ENCODE data around the gene CAPS. TPM values are rescaled to one million over a fixed set of nuclear protein-coding genes. Genes with fewer than 3 reads are reported as not detected.
"Not testable (repeated sequence)": the region's sequence is repeated elsewhere in the genome, so short reads cannot be mapped to it uniquely, and the experiment has no call there.

Gene CAPS
- 4.2 TPM for polyA plus RNA-seq (2013, experiment 1 of 4)
- polyA plus RNA-seq (2013, experiment 2 of 4): 5.2 TPM
- 4.3 TPM for polyA plus RNA-seq (2013, experiment 3 of 4)
- polyA plus RNA-seq (2013, experiment 4 of 4): 5.2 TPM

DNA sequence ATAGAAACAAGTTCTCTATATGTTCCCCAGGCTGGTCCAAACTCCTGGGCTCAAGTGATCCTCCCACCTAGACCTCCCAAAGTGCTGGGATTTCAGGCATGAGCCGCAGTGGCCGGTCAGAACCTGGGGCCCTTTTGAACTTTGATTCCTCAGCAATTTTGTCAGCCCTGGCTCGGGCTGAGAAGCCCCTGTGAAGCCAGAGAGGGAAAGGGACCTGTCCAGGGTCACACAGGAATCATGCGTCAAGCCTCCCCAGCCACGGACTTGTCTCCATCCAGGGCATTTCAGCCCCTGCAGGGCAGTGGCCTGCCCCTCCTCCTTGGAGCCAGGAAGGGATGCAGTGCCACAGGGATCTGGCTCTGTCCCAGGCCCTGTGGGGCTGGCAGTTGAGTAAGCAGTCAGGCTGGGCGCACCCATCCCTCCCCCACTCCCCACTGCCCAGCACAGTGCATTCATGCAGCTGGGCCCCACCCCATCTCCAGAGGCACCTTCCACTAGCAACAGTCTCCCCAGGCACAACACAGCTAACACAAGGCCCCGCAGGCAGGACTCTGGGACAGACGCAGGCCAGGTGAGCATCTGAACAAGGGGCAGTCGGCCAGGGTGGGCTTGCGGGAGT lies at the start of gene CAPS:
Gene CAPS (plus strand): TSS at position 516 of the 619 bp plus-strand sequence. CDS start 153 bp downstream, outside the sequence.
- Histone ChIP-seq H3K9me3 (ENCODE audit: control insufficient read depth, low read length) (no peaks in the 10 kb centered on the region), H3K4me3 (ENCODE audit: insufficient read depth, low read depth, low read length) (no peak within 1 kb of the TSS), H3K27me3 (ENCODE audit: control insufficient read depth, insufficient read depth, low read length, poor library complexity, severe bottlenecking) (no peaks in the 10 kb centered on the region), H3K36me3 (ENCODE audit: control insufficient read depth, insufficient read depth, low read length) (peaks cover 8% of the 10 kb centered on the region), H3K4me1 (ENCODE audit: control insufficient read depth, insufficient read depth, low read length) (no peaks in the 10 kb centered on the region), H3K27ac (ENCODE audit: insufficient read depth, low read depth, low read length, poor library complexity, severe bottlenecking) (no peak within 1 kb of the TSS)
- 92 to 94% methylated on average over 10 of the region's 10 CpGs for WGBS, 2 experiments

DNA sequence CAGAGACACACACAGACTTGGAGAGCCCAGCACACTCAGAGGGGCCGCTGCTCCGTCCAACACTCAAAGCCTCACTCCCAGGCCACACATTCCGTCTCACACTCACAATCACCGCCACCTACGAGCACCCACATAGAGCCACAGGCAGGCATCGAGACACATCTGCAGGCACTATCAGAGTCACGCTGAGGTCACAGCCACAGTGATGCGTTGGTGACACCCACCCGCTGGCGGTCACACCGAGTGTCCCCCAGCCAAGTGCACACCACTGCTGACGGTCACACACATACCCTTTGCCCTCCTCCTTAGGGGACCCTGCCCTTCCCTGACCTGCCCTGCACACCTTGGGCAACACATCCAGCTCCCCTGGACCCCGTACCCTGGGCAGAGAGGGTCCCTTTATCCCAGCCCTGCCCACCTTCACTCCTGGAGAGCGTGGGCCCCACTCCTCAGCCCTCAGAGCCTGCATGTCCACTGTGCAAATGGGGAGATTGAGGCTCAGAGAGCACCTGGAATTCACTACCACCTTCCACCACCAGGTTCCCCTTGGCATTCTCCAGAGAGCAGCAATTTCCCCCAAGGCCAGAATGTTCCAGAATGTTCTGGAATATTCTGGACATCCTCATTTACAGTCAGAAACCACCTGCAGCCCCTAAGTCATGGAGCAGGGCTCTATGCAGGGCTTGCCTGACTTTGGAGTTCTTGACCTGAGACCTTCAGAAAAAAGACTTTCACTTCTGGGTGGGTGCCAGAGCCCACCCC lies 49.1 kb upstream of the CAPS start:
- Histone ChIP-seq H3K27ac (ENCODE audit: insufficient read depth, low read depth, low read length, poor library complexity, severe bottlenecking) (no peak overlapping the region), H3K4me3 (ENCODE audit: insufficient read depth, low read depth, low read length) (no peak overlapping the region), H3K27me3 (ENCODE audit: control insufficient read depth, insufficient read depth, low read length, poor library complexity, severe bottlenecking) (no peaks in the 10 kb centered on the region), H3K9me3 (ENCODE audit: control insufficient read depth, low read length) (no peaks in the 10 kb centered on the region), H3K36me3 (ENCODE audit: control insufficient read depth, insufficient read depth, low read length) (no peaks in the 10 kb centered on the region), H3K4me1 (ENCODE audit: control insufficient read depth, insufficient read depth, low read length) (no peaks in the 10 kb centered on the region)
- 93% methylated on average over 14 of the region's 14 CpGs for WGBS, 2 experiments

DNA sequence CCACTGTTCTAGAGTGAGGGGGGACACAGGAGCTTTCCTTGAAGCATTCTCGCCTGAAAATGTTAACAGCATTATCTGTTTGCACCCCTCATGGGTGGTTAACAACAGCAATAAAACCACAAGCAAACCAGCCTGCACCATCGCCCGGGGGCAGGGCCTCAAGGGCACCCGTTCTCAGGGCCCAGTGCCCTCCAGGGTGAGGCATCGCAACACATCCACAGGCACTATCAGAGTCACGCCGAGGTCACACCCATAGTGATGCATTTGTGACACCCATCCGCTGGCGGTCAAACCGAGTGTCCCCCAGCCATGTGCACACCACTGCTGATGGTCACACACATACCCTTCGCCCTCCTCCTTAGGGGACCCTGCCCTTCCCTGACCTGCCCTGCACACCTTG lies 48.3 kb upstream of the CAPS start:
- Histone ChIP-seq H3K27ac (ENCODE audit: insufficient read depth, low read depth, low read length, poor library complexity, severe bottlenecking) (no peak overlapping the region), H3K4me3 (ENCODE audit: insufficient read depth, low read depth, low read length) (no peak overlapping the region), H3K4me1 (ENCODE audit: control insufficient read depth, insufficient read depth, low read length) (no peaks in the 10 kb centered on the region), H3K9me3 (ENCODE audit: control insufficient read depth, low read length) (no peaks in the 10 kb centered on the region), H3K36me3 (ENCODE audit: control insufficient read depth, insufficient read depth, low read length) (no peaks in the 10 kb centered on the region), H3K27me3 (ENCODE audit: control insufficient read depth, insufficient read depth, low read length, poor library complexity, severe bottlenecking) (no peaks in the 10 kb centered on the region)
- WGBS, 2 experiments: 93 to 96% methylated on average over 11 of the region's 11 CpGs

DNA sequence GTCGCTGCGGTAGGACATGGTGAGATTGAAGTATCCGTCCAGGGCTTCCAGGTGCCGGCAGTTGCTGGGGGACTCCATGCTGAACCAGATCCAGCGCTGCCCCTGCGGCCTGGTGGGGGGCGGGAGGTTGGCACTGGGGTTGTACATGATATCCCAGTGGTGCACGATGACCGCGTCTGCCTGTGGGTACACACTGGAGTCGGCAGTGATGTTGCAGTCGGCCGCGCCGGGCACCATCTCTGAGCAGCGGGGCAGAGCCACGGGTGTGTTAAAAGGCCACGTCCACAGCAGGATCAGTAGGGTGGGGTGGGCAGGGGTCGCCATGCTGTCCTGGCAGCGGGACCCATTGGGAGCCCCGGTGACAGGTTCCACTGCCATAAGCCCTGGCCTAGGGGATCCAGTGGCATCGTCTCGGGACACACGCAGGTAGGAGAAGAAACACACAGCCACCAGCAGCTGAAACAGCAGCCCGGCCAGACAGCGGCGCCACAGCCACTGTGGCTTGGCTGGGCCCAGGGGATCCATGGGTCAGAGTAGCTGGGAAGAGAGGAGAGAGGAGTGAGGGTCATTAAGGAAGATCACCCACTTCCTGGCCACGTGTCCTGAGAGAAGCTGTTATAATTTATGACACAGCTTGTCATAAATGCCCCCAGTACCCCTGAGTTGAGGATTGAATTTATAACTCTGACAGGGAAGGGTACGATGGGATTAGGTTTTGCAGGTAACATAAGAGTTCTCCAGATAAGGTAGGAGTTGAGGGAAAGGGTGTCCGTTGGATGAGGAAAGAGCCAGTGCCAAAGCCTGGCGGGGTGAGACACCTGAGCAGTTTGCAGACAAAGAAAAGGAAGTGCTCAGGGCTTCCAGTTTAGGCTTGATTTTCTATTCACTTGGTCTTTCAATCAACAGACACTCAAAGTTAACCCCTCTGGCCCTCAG lies 46.6 kb upstream of the CAPS start:
- 89% methylated on average over 31 of the region's 31 CpGs for WGBS, 2 experiments
- H3K27me3 ChIP-seq (ENCODE audit: control insufficient read depth, insufficient read depth, low read length, poor library complexity, severe bottlenecking): no peaks in the 10 kb centered on the region
- H3K9me3 ChIP-seq (ENCODE audit: control insufficient read depth, low read length): no peaks in the 10 kb centered on the region
- no peak overlapping the region for H3K27ac ChIP-seq (ENCODE audit: insufficient read depth, low read depth, low read length, poor library complexity, severe bottlenecking)
- no peaks in the 10 kb centered on the region for H3K4me1 ChIP-seq (ENCODE audit: control insufficient read depth, insufficient read depth, low read length)
- no peak overlapping the region for H3K4me3 ChIP-seq (ENCODE audit: insufficient read depth, low read depth, low read length)
- no peaks in the 10 kb centered on the region for H3K36me3 ChIP-seq (ENCODE audit: control insufficient read depth, insufficient read depth, low read length)

DNA sequence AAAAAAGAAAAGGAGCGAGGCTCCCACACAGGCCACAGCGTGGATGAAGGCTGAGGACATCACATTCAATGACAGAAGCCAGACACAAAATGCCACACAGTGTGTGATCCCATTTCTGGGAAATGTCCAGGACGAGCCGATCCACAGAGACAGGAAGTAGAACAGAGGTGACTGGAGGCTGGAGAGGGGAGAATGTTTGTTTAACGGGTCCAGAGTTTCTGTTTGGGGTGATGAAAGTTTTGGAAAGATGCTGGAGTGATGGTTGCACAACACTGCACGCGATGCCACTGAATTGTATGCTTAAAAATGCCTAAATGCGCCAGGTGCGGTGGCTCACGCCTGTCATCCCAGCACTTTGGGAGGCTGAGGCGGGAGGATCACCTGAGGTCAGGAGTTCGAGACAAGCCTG lies 43.1 kb upstream of the CAPS start:
- H3K27ac ChIP-seq (ENCODE audit: insufficient read depth, low read depth, low read length, poor library complexity, severe bottlenecking): no peak overlapping the region
- no peaks in the 10 kb centered on the region for H3K9me3 ChIP-seq (ENCODE audit: control insufficient read depth, low read length)
- WGBS, 2 experiments: 91 to 93% methylated on average over 12 of the region's 12 CpGs
- H3K36me3 ChIP-seq (ENCODE audit: control insufficient read depth, insufficient read depth, low read length): no peaks in the 10 kb centered on the region
- H3K27me3 ChIP-seq (ENCODE audit: control insufficient read depth, insufficient read depth, low read length, poor library complexity, severe bottlenecking): no peaks in the 10 kb centered on the region
- peaks cover under 1% of the 10 kb centered on the region for H3K4me1 ChIP-seq (ENCODE audit: control insufficient read depth, insufficient read depth, low read length)
- no peak overlapping the region for H3K4me3 ChIP-seq (ENCODE audit: insufficient read depth, low read depth, low read length)

DNA sequence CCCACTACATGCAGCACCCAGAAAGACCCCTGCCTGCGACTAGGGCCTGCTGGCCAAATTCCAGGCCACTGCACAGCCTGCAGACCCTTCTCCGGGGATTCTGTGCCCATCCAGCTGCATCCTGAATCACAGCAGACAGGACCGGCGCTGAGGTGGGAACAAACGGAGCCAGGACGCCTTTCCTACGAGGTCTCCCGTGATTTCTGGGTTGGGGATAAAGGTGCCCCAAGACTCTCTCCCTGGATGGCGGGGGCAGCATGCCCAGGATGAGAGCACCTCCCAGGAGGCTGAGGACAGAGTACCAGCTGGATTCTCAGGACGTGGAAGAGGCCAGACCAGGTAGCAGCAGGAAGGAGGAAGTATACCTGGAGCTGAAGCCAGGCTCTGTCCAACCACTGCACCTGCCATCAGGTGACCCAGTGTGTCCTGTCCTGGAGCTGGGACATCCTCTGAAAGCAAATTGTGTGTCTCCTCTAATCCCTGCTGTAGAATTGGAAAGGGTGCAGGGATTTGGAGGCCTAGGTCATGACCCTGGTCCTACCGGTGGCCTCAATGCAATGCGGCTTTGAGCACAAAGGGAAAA lies 40.3 kb upstream of the CAPS start:
- Histone ChIP-seq H3K4me3 (ENCODE audit: insufficient read depth, low read depth, low read length) (no peak overlapping the region), H3K36me3 (ENCODE audit: control insufficient read depth, insufficient read depth, low read length) (no peaks in the 10 kb centered on the region), H3K27ac (ENCODE audit: insufficient read depth, low read depth, low read length, poor library complexity, severe bottlenecking) (no peak overlapping the region), H3K4me1 (ENCODE audit: control insufficient read depth, insufficient read depth, low read length) (peaks cover 8% of the 10 kb centered on the region), H3K27me3 (ENCODE audit: control insufficient read depth, insufficient read depth, low read length, poor library complexity, severe bottlenecking) (no peaks in the 10 kb centered on the region), H3K9me3 (ENCODE audit: control insufficient read depth, low read length) (no peaks in the 10 kb centered on the region)
- WGBS, 2 experiments: 95% methylated on average over 12 of the region's 12 CpGs

DNA sequence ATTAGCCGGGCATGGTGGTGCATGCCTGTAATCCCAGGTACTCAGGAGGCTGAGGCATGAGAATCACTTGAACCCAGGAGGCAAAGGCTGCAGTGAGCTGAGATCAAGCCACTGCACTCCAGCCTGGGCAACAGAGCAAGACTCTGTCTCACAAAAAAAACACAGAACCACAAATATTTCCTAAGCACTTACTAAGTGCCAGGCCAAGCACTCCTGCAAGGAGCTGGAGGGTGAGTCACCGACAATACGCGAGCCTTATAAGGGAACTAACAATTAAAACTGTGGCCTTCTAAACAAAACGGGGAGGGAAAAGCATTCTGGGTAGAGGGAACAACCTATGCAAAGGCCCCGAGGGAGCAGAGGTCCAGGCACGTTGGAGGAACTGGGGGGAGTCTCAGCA lies 39.6 kb upstream of the CAPS start:
- WGBS, 2 experiments: 85% methylated on average over 7 of the region's 7 CpGs
- H3K36me3 ChIP-seq (ENCODE audit: control insufficient read depth, insufficient read depth, low read length); H3K27ac ChIP-seq (ENCODE audit: insufficient read depth, low read depth, low read length, poor library complexity, severe bottlenecking); H3K4me1 ChIP-seq (ENCODE audit: control insufficient read depth, insufficient read depth, low read length); H3K9me3 ChIP-seq (ENCODE audit: control insufficient read depth, low read length); H3K27me3 ChIP-seq (ENCODE audit: control insufficient read depth, insufficient read depth, low read length, poor library complexity, severe bottlenecking); H3K4me3 ChIP-seq (ENCODE audit: insufficient read depth, low read depth, low read length): not testable (repeated sequence)

DNA sequence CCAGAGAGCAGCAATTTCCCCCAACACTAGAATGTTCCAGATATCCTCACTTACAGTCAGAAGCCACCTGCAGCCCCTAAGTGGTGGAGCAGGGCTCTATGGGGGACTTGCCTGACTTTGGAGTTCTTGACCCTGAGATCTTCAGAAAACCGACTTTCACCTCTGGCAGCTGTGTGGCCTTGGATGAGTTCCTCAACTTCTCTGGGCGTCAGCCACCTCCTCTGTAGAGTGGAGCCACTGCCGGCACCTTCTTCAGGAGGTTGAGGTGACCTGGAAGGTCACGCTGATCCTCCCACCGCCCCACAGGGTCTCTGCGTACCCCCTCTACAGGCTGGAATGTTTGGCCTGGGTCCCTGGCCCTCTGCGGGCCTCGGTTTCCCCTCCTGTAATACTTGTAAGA lies 36.6 kb upstream of the CAPS start:
- H3K9me3 ChIP-seq (ENCODE audit: control insufficient read depth, low read length): no peaks in the 10 kb centered on the region
- no peaks in the 10 kb centered on the region for H3K36me3 ChIP-seq (ENCODE audit: control insufficient read depth, insufficient read depth, low read length)
- peaks cover 13% of the 10 kb centered on the region for H3K4me1 ChIP-seq (ENCODE audit: control insufficient read depth, insufficient read depth, low read length)
- no peak overlapping the region for H3K4me3 ChIP-seq (ENCODE audit: insufficient read depth, low read depth, low read length)
- H3K27me3 ChIP-seq (ENCODE audit: control insufficient read depth, insufficient read depth, low read length, poor library complexity, severe bottlenecking): no peaks in the 10 kb centered on the region
- no peak overlapping the region for H3K27ac ChIP-seq (ENCODE audit: insufficient read depth, low read depth, low read length, poor library complexity, severe bottlenecking)
- 94% methylated on average over 8 of the region's 8 CpGs for WGBS, 2 experiments

DNA sequence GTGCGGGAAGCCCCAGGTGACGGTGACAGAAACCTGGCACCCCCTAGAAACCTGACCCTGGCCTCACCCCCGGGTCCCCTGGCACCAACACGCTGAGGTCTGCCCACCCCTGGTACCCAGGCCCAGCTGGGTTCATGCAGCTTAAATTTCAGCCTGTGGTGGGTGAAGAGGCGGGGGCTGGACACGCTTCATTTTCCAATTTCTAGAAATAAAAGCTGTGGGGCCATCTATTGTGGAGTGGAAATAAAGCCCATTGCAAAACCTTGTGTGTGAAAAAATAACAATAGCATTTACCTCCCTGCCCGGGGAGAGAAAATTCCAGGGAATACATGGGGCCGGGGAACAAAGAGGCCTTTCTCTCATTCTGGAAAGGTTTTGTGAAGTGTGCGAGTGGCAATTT lies 36.2 kb upstream of the CAPS start:
- Histone ChIP-seq H3K9me3 (ENCODE audit: control insufficient read depth, low read length) (no peaks in the 10 kb centered on the region), H3K4me1 (ENCODE audit: control insufficient read depth, insufficient read depth, low read length) (peaks cover 13% of the 10 kb centered on the region), H3K27ac (ENCODE audit: insufficient read depth, low read depth, low read length, poor library complexity, severe bottlenecking) (no peak overlapping the region), H3K27me3 (ENCODE audit: control insufficient read depth, insufficient read depth, low read length, poor library complexity, severe bottlenecking) (no peaks in the 10 kb centered on the region), H3K36me3 (ENCODE audit: control insufficient read depth, insufficient read depth, low read length) (no peaks in the 10 kb centered on the region), H3K4me3 (ENCODE audit: insufficient read depth, low read depth, low read length) (no peak overlapping the region)
- 69 to 80% methylated on average over 9 of the region's 9 CpGs for WGBS, 2 experiments
